GM19238 (cell line): ENCODE results near the gene OR7A5.
"Not testable (repeated sequence)": the region's sequence is repeated elsewhere in the genome, so short reads cannot be mapped to it uniquely, and the experiment has no call there.

Experiments used
- DNase-seq: peaks from one replicate; pipeline ENCODE4 v3.0.0; 2011; ENCODE audit warnings: low spot score; ENCODE audit not compliant: insufficient read length

The OR7A5 gene

GRCh38 chr19:14785102-14785793, 49.7 kb downstream of the OR7A5 start:
- DNase-seq = not testable (repeated sequence)

GRCh38 chr19:14784730-14785101, 50.3 kb downstream of the OR7A5 start:
- not testable (repeated sequence) for DNase-seq

GRCh38 chr19:14783410-14783998, 51.5 kb downstream of the OR7A5 start:
- not testable (repeated sequence) for DNase-seq

GRCh38 chr19:14782626-14783409, 52.2 kb downstream of the OR7A5 start:
- DNase-seq = no peak

GRCh38 chr19:14781713-14782536, 53.1 kb downstream of the OR7A5 start:
- DNase-seq = not testable (repeated sequence)

- not testable (repeated sequence) for DNase-seq
Observed at GRCh38 chr19:14780622-14781225, 54.3 kb downstream of the OR7A5 start.

GRCh38 chr19:14779151-14779550, 55.8 kb downstream of the OR7A5 start:
- no peak for DNase-seq

GRCh38 chr19:14778110-14778845, 56.7 kb downstream of the OR7A5 start, which contains the start of gene ADGRE2:
Gene ADGRE2 (minus strand): TSS chr19:14778560. CDS start chr19:14776756, 1,804 bp downstream.
- not testable (repeated sequence) for DNase-seq

- not testable (repeated sequence) for DNase-seq
Observed at GRCh38 chr19:14777645-14778044, 57.3 kb downstream of the OR7A5 start.
